SK-N-SH (cell line): ENCODE results near the gene C1orf50. TPM values are rescaled to one million over a fixed set of nuclear protein-coding genes. Genes with fewer than 3 reads are reported as not detected.

Source experiments
- CTCF ChIA-PET: fragments of 300-600, 350-600 bp; formaldehyde crosslinking; extraction: SDS; loops from one replicate; lab custom pipeline; 2021; lab: Yijun Ruan, JAX
- POLR2A ChIA-PET: fragments of 350-600 bp; sonication (Branson Sonifier 250); formaldehyde crosslinking; extraction: SDS; loops from one replicate; lab custom pipeline; 2020; ENCODE audit warnings: antibody characterized with exemption, inconsistent platforms; lab: Yijun Ruan, JAX
- DNase-seq: peaks from one replicate; pipeline ENCODE4 v3.0.0; 2012
- H2AFZ ChIP-seq: fragments of 200-600 bp; sonication (generic); 2 replicates; pipeline ENCODE4 v1.8.1; 2016; ENCODE audit warnings: antibody characterized with exemption, mild to moderate bottlenecking, low read depth
- H3F3A ChIP-seq: fragments of 200-600 bp; sonication (generic); replicated peaks from 2 replicates; pipeline ENCODE3; 2016; ENCODE audit warnings: antibody characterized with exemption, mild to moderate bottlenecking; ENCODE audit not compliant: insufficient read depth
- H3K27ac ChIP-seq, 2 experiments: fragments of 200-500 bp in 1 of 2; fragments of 200-600 bp in 1 of 2; sonication (Bioruptor generic) in 1 of 2; sonication (generic), shearing (Covaris generic) in 1 of 2; 2 replicates each; pipeline versions ENCODE4 v1.5.1 to v1.6.1; 2014 to 2016; ENCODE audit warnings: low read depth in 2 of 2, inconsistent platforms in 1 of 2, low read length in 1 of 2, mild to moderate bottlenecking in 1 of 2, mixed read lengths in 1 of 2
- H3K27me3 ChIP-seq: fragments of 200-600 bp; sonication (generic), shearing (Covaris generic); 2 replicates; pipeline ENCODE4 v1.6.1; 2016; ENCODE audit warnings: mixed run types; ENCODE audit not compliant: insufficient read depth
- H3K36me3 ChIP-seq, 2 experiments: fragments of 200-500 bp in 1 of 2; fragments of 200-600 bp in 1 of 2; sonication (Bioruptor generic) in 1 of 2; sonication (generic) in 1 of 2; replicated peaks in 1 of 2; 2 replicates each; pipeline versions ENCODE3 to v1.5.1; 2014 to 2016; ENCODE audit warnings: low read length in 1 of 2, mild to moderate bottlenecking in 1 of 2; ENCODE audit not compliant: insufficient read depth in 2 of 2, control insufficient read depth in 1 of 2
- H3K4me1 ChIP-seq, 2 experiments: fragments of 200-500 bp in 1 of 2; fragments of 200-600 bp in 1 of 2; sonication (Bioruptor generic) in 1 of 2; sonication (generic), shearing (Covaris generic) in 1 of 2; 2 replicates each; pipeline versions ENCODE4 v1.5.1 to v1.6.1; 2014 to 2016; ENCODE audit warnings: low read depth in 1 of 2, low read length in 1 of 2, mixed run types in 1 of 2; ENCODE audit not compliant: insufficient read depth in 2 of 2, control insufficient read depth in 1 of 2
- H3K4me2 ChIP-seq: fragments of 200-600 bp; sonication (generic), shearing (Covaris generic); 2 replicates; pipeline ENCODE4 v1.6.1; 2017; ENCODE audit warnings: mixed run types
- H3K4me3 ChIP-seq, 2 experiments: fragments of 200-500 bp in 1 of 2; fragments of 200-600 bp in 1 of 2; sonication (Bioruptor generic) in 1 of 2; sonication (generic), shearing (Covaris generic) in 1 of 2; 2 replicates each; pipeline versions ENCODE4 v1.5.1 to v1.8.1; 2014 to 2016; ENCODE audit warnings: low read depth in 2 of 2, inconsistent platforms in 1 of 2, low read length in 1 of 2, mild to moderate bottlenecking in 1 of 2, mixed read lengths in 1 of 2, moderate library complexity in 1 of 2
- H3K79me2 ChIP-seq: fragments of 200-600 bp; sonication (generic); 2 replicates; pipeline ENCODE4 v1.8.1; 2017; ENCODE audit warnings: mild to moderate bottlenecking; ENCODE audit not compliant: insufficient read depth
- H3K9ac ChIP-seq: fragments of 200-600 bp; sonication (generic); 2 replicates; pipeline ENCODE4 v1.6.1; 2017; ENCODE audit warnings: mixed run types
- H3K9me2 ChIP-seq: fragments of 200-600 bp; sonication (generic); 2 replicates; pipeline ENCODE4 v1.6.1; 2017; ENCODE audit warnings: mixed run types
- H3K9me3 ChIP-seq: fragments of 200-600 bp; sonication (generic); 2 replicates; pipeline ENCODE4 v1.6.1; 2017; ENCODE audit warnings: mixed run types, mild to moderate bottlenecking, moderate library complexity
- H4K20me1 ChIP-seq: fragments of 200-600 bp; sonication (generic); 2 replicates; pipeline ENCODE4 v1.6.1; 2017; ENCODE audit warnings: mild to moderate bottlenecking, mixed run types; ENCODE audit not compliant: insufficient read depth
- CHD2 ChIP-seq: fragments of 150-350 bp; IDR thresholded peaks from 2 replicates; pipeline ENCODE4 v1.6.1; 2018; ENCODE audit warnings: low read length; ENCODE audit not compliant: partially characterized antibody
- ELF1 ChIP-seq: IDR thresholded peaks from 2 replicates; pipeline ENCODE4 v1.4.0; 2012
- EZH2phosphoT487 ChIP-seq: fragments of 200-600 bp; sonication (generic); IDR thresholded peaks from 2 replicates; pipeline ENCODE4 v1.6.1; 2017; ENCODE audit warnings: low read depth, mixed run types, mild to moderate bottlenecking, antibody characterized with exemption, moderate library complexity, borderline replicate concordance
- GABPA ChIP-seq: IDR thresholded peaks from 2 replicates; pipeline ENCODE4 v1.4.0; 2012; ENCODE audit warnings: low read depth, mild to moderate bottlenecking
- GATA2 ChIP-seq: sonication (generic); formaldehyde crosslinking; IDR thresholded peaks from 2 replicates; pipeline ENCODE4 v1.5.0; 2020; ENCODE audit warnings: mild to moderate bottlenecking, missing genetic modification reagents
- MXI1 ChIP-seq: IDR thresholded peaks from 2 replicates; pipeline ENCODE4 v1.6.1; 2012; ENCODE audit warnings: mild to moderate bottlenecking, low read depth, low read length, improper control_type of control experiment
- RAD21 ChIP-seq: IDR thresholded peaks from 2 replicates; pipeline ENCODE4 v1.6.1; 2012; ENCODE audit warnings: mild to moderate bottlenecking, low read length
- RFX5 ChIP-seq: IDR thresholded peaks from 2 replicates; pipeline ENCODE4 v1.6.1; 2012; ENCODE audit warnings: mild to moderate bottlenecking, improper control_type of control experiment, low read length
- SIN3A ChIP-seq: IDR thresholded peaks from 2 replicates; pipeline ENCODE4 v1.6.1; 2012; ENCODE audit warnings: low read depth, mild to moderate bottlenecking, low read length, moderate library complexity, borderline replicate concordance
- SMC3 ChIP-seq: IDR thresholded peaks from 2 replicates; pipeline ENCODE4 v1.6.1; 2012; ENCODE audit warnings: low read depth, low read length, improper control_type of control experiment
- WGBS: methylation state at CpG from one replicate; pipeline ENCODE4 v1.1.6; 2017; ENCODE audit warnings: low lambda C conversion rate; 5-methylcytosine and 5-hydroxymethylcytosine counted together
- polyA plus RNA-seq, 3 experiments: library from polyadenylated mRNA; depleted of rRNA; stranded (reverse); fragments of >200 nt; gene quantifications; 2 replicates each; pipeline ENCODE4 v1.2.3, GENCODE V29; 2012
- TF ChIP-seq, protein P1 (sequence below): fragments of 200-600 bp; sonication (generic); IDR thresholded peaks from 2 replicates; pipeline ENCODE4 v1.6.1; 2017; ENCODE audit warnings: antibody characterized with exemption, mild to moderate bottlenecking, moderate library complexity
- TF ChIP-seq, protein P2 (sequence below): IDR thresholded peaks from 2 replicates; pipeline ENCODE4 v1.4.0; 2012; ENCODE audit warnings: low read depth, borderline replicate concordance

Gene C1orf50
- polyA plus RNA-seq, 1 of the 3 experiments (the other 2 are of a cell fraction): 2.6 TPM

DNA sequence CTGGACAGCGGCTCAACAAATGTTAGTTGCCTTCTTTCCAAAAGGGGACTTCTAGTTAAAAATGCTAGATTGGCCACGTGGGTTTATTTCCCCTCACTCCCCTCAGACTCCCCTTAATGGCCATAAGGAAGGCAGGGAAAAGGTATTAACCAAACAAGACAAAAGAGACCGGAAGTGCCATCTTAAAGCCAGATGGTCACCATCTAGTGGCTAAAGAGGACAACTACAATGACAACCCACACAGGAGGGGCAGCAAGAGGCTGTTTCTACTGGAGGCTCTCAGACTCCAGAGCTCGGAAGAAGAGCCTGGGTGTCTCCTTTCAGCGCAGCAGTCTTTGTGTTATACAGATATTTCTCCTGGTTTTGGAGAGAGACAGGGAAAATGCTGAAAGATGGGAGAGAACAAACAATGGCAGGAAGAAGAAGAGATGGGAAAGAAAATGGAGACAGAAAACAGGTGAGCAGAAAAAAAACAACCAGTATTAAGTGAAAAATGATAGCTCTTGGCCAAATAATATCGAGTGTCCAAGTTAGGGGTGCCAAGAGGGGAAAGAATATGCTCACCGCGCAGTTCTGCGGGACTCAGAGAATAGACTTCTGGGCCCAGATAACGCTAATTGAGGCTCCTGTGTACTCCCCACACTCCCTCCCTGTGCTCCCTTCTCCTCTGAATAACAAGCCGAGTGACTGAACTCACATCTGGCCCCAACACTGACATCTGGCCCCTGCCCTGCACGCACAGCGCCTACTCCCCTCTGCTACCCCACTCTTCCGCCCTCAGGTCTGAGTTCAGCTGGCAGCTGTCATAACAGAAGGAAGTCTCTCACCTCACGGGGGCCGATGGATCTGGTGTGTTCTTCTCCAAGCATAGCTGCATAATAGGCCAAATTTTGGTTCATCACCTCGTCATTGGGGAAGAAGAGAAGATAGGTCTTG is 9.8 kb upstream of the C1orf50 start:
- Histone ChIP-seq H3K9me2 (no peaks in the 10 kb centered on the region), H3K27me3 (no peaks in the 10 kb centered on the region), H3K79me2 (peaks cover 3% of the 10 kb centered on the region; the same call in 1 of the 2 replicates), H4K20me1 (no peaks in the 10 kb centered on the region), H3K9ac (no peak overlapping the region), H3K9me3 (no peaks in the 10 kb centered on the region), H2AFZ (no peak overlapping the region), H3K36me3 (peaks cover 66 to 75% of the 10 kb centered on the region in 2 experiments), H3F3A (peaks cover 8% of the 10 kb centered on the region), H3K4me1 (no peaks in the 10 kb centered on the region; a peak in 1 of 4 replicates), H3K4me2 (no peak overlapping the region), H3K4me3 (no peak overlapping the region; a peak in 1 of 4 replicates), H3K27ac (peak overlapping the region in 1 of 2 experiments; percentile 0; a peak in 1 of 4 replicates)
- TF ChIP-seq GABPA (0 out of 2 replicates have a peak, but pooled peaks have one; percentile 31), CHD2 (peak; percentile 29), SMC3 (peak; percentile 64), MXI1 (0 out of 2 replicates have a peak, but pooled peaks have one; percentile 26), GATA2 (CRISPR knock-in tag) (no peak), RAD21 (peak; percentile 60), ELF1 (peak; percentile 68), EZH2phosphoT487 (no peak)
- TF ChIP-seq, protein P1, sequence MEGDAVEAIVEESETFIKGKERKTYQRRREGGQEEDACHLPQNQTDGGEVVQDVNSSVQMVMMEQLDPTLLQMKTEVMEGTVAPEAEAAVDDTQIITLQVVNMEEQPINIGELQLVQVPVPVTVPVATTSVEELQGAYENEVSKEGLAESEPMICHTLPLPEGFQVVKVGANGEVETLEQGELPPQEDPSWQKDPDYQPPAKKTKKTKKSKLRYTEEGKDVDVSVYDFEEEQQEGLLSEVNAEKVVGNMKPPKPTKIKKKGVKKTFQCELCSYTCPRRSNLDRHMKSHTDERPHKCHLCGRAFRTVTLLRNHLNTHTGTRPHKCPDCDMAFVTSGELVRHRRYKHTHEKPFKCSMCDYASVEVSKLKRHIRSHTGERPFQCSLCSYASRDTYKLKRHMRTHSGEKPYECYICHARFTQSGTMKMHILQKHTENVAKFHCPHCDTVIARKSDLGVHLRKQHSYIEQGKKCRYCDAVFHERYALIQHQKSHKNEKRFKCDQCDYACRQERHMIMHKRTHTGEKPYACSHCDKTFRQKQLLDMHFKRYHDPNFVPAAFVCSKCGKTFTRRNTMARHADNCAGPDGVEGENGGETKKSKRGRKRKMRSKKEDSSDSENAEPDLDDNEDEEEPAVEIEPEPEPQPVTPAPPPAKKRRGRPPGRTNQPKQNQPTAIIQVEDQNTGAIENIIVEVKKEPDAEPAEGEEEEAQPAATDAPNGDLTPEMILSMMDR: peak; percentile 70
- ChIA-PET CTCF (interaction anchor here (0.6 to 2.9 kb wide), 26 partner anchors 8 to 1242 kb away, joined by 3 to 17 read pairs (median 4); partner anchors contain the start of genes C1orf50, P3H1 and YBX1), POLR2A (no interaction called here)
- 63% methylated on average over 16 of the region's 17 CpGs for WGBS
- peak; percentile 82 for DNase-seq

DNA sequence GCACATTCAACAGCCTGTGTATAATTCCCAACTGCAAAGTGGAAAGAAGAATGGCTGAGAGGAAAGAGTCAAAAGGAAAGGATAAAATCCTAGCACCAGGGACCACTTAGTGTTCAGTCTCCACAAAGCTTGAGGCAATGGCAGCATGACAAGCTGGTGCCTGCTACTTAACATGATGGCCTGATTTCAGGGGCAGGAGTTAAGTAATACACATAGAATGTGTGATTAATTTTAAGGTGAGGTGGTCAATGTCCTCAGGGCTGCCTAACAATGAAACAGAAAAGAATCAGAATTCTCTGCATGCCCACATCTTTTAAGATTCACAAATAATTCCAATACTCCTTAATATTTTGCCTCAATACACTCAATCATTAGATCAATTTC is 9.2 kb upstream of the C1orf50 start:
- ChIA-PET CTCF (interaction anchor here (0.7 to 2.9 kb wide), 18 partner anchors 8 to 609 kb away, joined by 3 to 17 read pairs (median 5); partner anchors contain the start of gene YBX1), POLR2A (no interaction called here)
- TF ChIP-seq, protein P2, sequence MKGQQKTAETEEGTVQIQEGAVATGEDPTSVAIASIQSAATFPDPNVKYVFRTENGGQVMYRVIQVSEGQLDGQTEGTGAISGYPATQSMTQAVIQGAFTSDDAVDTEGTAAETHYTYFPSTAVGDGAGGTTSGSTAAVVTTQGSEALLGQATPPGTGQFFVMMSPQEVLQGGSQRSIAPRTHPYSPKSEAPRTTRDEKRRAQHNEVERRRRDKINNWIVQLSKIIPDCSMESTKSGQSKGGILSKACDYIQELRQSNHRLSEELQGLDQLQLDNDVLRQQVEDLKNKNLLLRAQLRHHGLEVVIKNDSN: no peak
- TF ChIP-seq RFX5 (no peak), SIN3A (no peak)
- Histone ChIP-seq H3K9me3 (no peaks in the 10 kb centered on the region), H3K27me3 (no peaks in the 10 kb centered on the region), H3K4me3 (no peak overlapping the region), H3K27ac (peak overlapping the region in 1 of 2 experiments; percentile 0; a peak in 1 of 4 replicates), H3K4me1 (no peaks in the 10 kb centered on the region; a peak in 1 of 4 replicates), H3F3A (peaks cover 8% of the 10 kb centered on the region), H4K20me1 (no peaks in the 10 kb centered on the region), H3K9me2 (no peaks in the 10 kb centered on the region), H3K36me3 (peaks cover 59 to 70% of the 10 kb centered on the region in 2 experiments), H2AFZ (no peak overlapping the region), H3K4me2 (no peak overlapping the region), H3K9ac (no peak overlapping the region), H3K79me2 (peaks cover 10% of the 10 kb centered on the region)
- no peak for DNase-seq
